ENCODE measurements around the gene SLC66A3. TPM values are rescaled to one million over a fixed set of nuclear protein-coding genes. Genes with fewer than 3 reads are reported as not detected.
A peak's percentile ranks its signal among the peaks of the same experiment; 100 is the strongest.

Gene SLC66A3
- total RNA-seq, 1 donor from 2014 or later: 23.3 TPM

DNA sequence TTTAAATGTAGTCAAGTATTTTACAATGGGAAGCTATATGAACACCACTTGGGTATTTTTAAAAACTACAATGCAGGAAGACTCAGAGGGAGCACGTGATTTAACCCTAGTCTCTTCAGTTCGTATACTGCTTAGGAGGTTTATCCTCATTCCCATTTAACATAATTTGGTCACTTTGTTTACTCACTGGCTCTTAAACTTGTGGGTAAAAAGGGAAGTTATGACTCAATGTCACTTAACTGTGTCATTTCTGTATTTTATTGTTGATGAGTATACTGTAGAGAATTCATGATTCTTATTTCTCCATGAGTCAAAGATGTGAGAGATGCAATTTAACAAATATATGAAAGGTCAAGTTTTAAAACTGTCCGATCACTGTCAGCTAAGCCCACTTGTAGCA lies 48.2 kb downstream of the SLC66A3 start:
- no peak overlapping the region for H3K4me3 Mint-ChIP-seq (ENCODE audit: unreplicated experiment)
- H3K27me3 Mint-ChIP-seq (ENCODE audit: unreplicated experiment): no peaks in the 10 kb centered on the region
- H3K27ac Mint-ChIP-seq (ENCODE audit: unreplicated experiment): peak overlapping the region; percentile 48
- no peak for DNase-seq (ENCODE audit: extremely low spot score, unreplicated experiment)
- peaks cover 37% of the 10 kb centered on the region for H3K36me3 Mint-ChIP-seq (ENCODE audit: unreplicated experiment)
- TF ChIP-seq, protein P1, sequence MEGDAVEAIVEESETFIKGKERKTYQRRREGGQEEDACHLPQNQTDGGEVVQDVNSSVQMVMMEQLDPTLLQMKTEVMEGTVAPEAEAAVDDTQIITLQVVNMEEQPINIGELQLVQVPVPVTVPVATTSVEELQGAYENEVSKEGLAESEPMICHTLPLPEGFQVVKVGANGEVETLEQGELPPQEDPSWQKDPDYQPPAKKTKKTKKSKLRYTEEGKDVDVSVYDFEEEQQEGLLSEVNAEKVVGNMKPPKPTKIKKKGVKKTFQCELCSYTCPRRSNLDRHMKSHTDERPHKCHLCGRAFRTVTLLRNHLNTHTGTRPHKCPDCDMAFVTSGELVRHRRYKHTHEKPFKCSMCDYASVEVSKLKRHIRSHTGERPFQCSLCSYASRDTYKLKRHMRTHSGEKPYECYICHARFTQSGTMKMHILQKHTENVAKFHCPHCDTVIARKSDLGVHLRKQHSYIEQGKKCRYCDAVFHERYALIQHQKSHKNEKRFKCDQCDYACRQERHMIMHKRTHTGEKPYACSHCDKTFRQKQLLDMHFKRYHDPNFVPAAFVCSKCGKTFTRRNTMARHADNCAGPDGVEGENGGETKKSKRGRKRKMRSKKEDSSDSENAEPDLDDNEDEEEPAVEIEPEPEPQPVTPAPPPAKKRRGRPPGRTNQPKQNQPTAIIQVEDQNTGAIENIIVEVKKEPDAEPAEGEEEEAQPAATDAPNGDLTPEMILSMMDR (IDR thresholded peaks at IDR 0.05): no peak
- H3K9me3 Mint-ChIP-seq (ENCODE audit: unreplicated experiment): no peaks in the 10 kb centered on the region
- peaks cover 16% of the 10 kb centered on the region for H3K4me1 Mint-ChIP-seq (ENCODE audit: unreplicated experiment)

DNA sequence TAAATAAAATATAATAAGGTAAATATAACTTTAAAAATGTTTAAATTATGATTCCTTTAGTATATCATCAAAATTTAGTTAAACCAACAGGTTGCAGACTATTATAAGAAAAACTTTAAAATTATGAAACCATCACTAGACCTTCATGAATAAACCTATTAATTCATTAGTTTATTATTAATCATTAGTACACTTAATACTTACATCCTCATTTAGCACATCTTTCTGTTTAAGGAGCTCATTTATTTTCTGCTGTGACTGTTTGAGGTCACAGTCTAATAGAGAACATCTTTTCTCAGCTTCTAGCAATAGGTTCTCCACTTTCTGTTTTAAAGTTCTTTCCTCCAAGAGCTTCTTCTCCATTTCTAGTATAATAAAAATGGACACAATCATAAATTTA lies 52.8 kb downstream of the SLC66A3 start:
- H3K4me1 Mint-ChIP-seq (ENCODE audit: unreplicated experiment): peaks cover 16% of the 10 kb centered on the region
- TF ChIP-seq, protein P1 (IDR thresholded peaks at IDR 0.05): no peak
- no peaks in the 10 kb centered on the region for H3K9me3 Mint-ChIP-seq (ENCODE audit: unreplicated experiment)
- no peak for DNase-seq (ENCODE audit: extremely low spot score, unreplicated experiment)
- H3K27ac Mint-ChIP-seq (ENCODE audit: unreplicated experiment): no peak overlapping the region
- no peaks in the 10 kb centered on the region for H3K27me3 Mint-ChIP-seq (ENCODE audit: unreplicated experiment)
- peaks cover 38% of the 10 kb centered on the region for H3K36me3 Mint-ChIP-seq (ENCODE audit: unreplicated experiment)
- no peak overlapping the region for H3K4me3 Mint-ChIP-seq (ENCODE audit: unreplicated experiment)

GRCh38 chr2:11212645-11213044 lies 57.4 kb downstream of the SLC66A3 start:
- DNase-seq (ENCODE audit: extremely low spot score, unreplicated experiment): no peak
- Mint-ChIP-seq H3K4me1 (ENCODE audit: unreplicated experiment) (no peaks in the 10 kb centered on the region), H3K9me3 (ENCODE audit: unreplicated experiment) (no peaks in the 10 kb centered on the region), H3K27ac (ENCODE audit: unreplicated experiment) (no peak overlapping the region), H3K4me3 (ENCODE audit: unreplicated experiment) (no peak overlapping the region), H3K27me3 (ENCODE audit: unreplicated experiment) (no peaks in the 10 kb centered on the region), H3K36me3 (ENCODE audit: unreplicated experiment) (peaks cover 58% of the 10 kb centered on the region)
- TF ChIP-seq, protein P1 (IDR thresholded peaks at IDR 0.05): no peak

GRCh38 chr2:11213090-11213638 lies 57.9 kb downstream of the SLC66A3 start:
- no peak for DNase-seq (ENCODE audit: extremely low spot score, unreplicated experiment)
- peaks cover 58% of the 10 kb centered on the region for H3K36me3 Mint-ChIP-seq (ENCODE audit: unreplicated experiment)
- no peak overlapping the region for H3K4me3 Mint-ChIP-seq (ENCODE audit: unreplicated experiment)

GRCh38 chr2:11213975-11214374 lies 58.7 kb downstream of the SLC66A3 start:
- TF ChIP-seq, protein P1 (IDR thresholded peaks at IDR 0.05): no peak
- no peak overlapping the region for H3K4me3 Mint-ChIP-seq (ENCODE audit: unreplicated experiment)
- H3K27ac Mint-ChIP-seq (ENCODE audit: unreplicated experiment): no peak overlapping the region
- H3K27me3 Mint-ChIP-seq (ENCODE audit: unreplicated experiment): no peaks in the 10 kb centered on the region
- DNase-seq (ENCODE audit: extremely low spot score, unreplicated experiment): no peak
- H3K9me3 Mint-ChIP-seq (ENCODE audit: unreplicated experiment): no peaks in the 10 kb centered on the region
- H3K4me1 Mint-ChIP-seq (ENCODE audit: unreplicated experiment): no peaks in the 10 kb centered on the region
- H3K36me3 Mint-ChIP-seq (ENCODE audit: unreplicated experiment): peaks cover 60% of the 10 kb centered on the region

More at GRCh38 chr2:11213090-11213638, 57.9 kb downstream of the SLC66A3 start:
- TF ChIP-seq, protein P1 (IDR thresholded peaks at IDR 0.05): no peak
- H3K9me3 Mint-ChIP-seq (ENCODE audit: unreplicated experiment): no peaks in the 10 kb centered on the region
- no peaks in the 10 kb centered on the region for H3K27me3 Mint-ChIP-seq (ENCODE audit: unreplicated experiment)
- H3K27ac Mint-ChIP-seq (ENCODE audit: unreplicated experiment): no peak overlapping the region
- H3K4me1 Mint-ChIP-seq (ENCODE audit: unreplicated experiment): no peaks in the 10 kb centered on the region

Data from osteocyte (in vitro differentiated cells).